Measurements from ENCODE around the gene SSU72.

DNA sequence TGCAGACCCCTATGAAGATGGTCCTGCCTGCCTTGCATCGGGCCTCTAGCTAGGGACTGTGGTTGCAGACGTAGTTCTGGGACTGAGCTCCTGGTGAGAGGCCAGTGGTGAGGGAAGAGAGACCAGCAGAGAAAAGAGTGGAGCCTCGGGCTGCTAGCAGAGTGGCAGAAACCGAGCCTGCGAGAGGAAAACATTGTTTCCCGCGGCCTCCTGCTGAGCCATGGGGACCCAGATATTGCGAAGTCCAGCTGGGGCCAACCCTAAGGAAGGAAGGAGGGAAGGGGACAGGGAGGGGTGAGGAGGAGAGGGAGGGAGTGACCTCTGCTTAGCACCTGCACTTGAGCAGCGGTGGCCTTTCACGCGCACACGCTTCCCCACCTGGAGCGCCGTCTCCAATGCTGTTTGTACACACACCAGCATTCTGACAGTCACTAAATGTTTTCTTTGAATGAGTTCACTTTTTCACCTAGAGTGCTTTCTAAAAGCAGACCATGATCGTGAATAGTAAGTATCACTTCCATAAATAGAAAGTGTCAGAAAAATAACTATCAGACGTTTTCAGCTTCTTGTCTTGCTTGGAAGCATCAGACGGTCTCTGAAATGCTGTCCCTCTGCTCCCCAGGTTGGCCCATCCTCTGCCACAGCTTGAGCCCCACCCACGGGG, 27.8 kb upstream of the SSU72 start:
- TF ChIP-seq, protein P1, sequence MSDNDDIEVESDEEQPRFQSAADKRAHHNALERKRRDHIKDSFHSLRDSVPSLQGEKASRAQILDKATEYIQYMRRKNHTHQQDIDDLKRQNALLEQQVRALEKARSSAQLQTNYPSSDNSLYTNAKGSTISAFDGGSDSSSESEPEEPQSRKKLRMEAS (IDR thresholded peaks at IDR 0.05; ENCODE audit: insufficient read depth, insufficient read length), result no peak
- TF ChIP-seq, protein P2, sequence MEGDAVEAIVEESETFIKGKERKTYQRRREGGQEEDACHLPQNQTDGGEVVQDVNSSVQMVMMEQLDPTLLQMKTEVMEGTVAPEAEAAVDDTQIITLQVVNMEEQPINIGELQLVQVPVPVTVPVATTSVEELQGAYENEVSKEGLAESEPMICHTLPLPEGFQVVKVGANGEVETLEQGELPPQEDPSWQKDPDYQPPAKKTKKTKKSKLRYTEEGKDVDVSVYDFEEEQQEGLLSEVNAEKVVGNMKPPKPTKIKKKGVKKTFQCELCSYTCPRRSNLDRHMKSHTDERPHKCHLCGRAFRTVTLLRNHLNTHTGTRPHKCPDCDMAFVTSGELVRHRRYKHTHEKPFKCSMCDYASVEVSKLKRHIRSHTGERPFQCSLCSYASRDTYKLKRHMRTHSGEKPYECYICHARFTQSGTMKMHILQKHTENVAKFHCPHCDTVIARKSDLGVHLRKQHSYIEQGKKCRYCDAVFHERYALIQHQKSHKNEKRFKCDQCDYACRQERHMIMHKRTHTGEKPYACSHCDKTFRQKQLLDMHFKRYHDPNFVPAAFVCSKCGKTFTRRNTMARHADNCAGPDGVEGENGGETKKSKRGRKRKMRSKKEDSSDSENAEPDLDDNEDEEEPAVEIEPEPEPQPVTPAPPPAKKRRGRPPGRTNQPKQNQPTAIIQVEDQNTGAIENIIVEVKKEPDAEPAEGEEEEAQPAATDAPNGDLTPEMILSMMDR (IDR thresholded peaks at IDR 0.05; ENCODE audit: extremely low read depth in 1 of 2, insufficient read depth in 1 of 2, low read depth in 1 of 2, low read length in 2 of 2), result no peak
- no peak for TF ChIP-seq POLR2AphosphoS5 (IDR thresholded peaks at IDR 0.05; ENCODE audit: insufficient read depth, low read depth, low read length)
